H1 (cell line): ENCODE data around the gene SLC22A3. TPM values are rescaled to one million over a fixed set of nuclear protein-coding genes. Genes with fewer than 3 reads are reported as not detected.
A peak's percentile ranks its signal among the peaks of the same experiment; 100 is the strongest.

Experiments
- CTCF ChIA-PET: fragments of 300-600 bp; sonication (Branson Sonifier 250); formaldehyde crosslinking; loops from one replicate; lab custom pipeline; 2021; ENCODE audit not compliant: partially characterized antibody; lab: Charles Lee
- POLR2A ChIA-PET: fragments of 300-600 bp; sonication (Branson Sonifier 250); formaldehyde crosslinking; loops from one replicate; lab custom pipeline; 2021; ENCODE audit warnings: inconsistent platforms; ENCODE audit not compliant: partially characterized antibody; lab: Charles Lee
- DNase-seq, 2 experiments: peaks; one replicate each; pipeline versions ENCODE4 v3.0.0 to v3.0.0-alpha.2; 2010 to 2022; ENCODE audit warnings: low spot score in 2 of 2, low read depth in 1 of 2, mixed read lengths in 1 of 2
- FAIRE-seq: peaks from 2 replicates; lab custom pipeline; 2011; peaks lifted over from hg19 to GRCh38; lab: Jason Lieb, UNC
- H2AFZ ChIP-seq: 2 replicates; pipeline ENCODE4 v1.8.1; 2012; ENCODE audit warnings: low read length, inconsistent platforms
- H2AK5ac ChIP-seq: 2 replicates; pipeline ENCODE4 v1.6.1; 2013; ENCODE audit warnings: low read depth, low read length
- H2BK120ac ChIP-seq: replicated peaks from 2 replicates; pipeline ENCODE3; 2013; ENCODE audit warnings: low read depth, low read length, inconsistent platforms
- H2BK12ac ChIP-seq: 2 replicates; pipeline ENCODE4 v1.6.1; 2013; ENCODE audit warnings: low read depth, low read length
- H2BK15ac ChIP-seq: 2 replicates; pipeline ENCODE4 v1.6.1; 2013; ENCODE audit warnings: low read length
- H2BK20ac ChIP-seq: 2 replicates; pipeline ENCODE4 v1.6.1; 2013; ENCODE audit warnings: low read length
- H2BK5ac ChIP-seq: 2 replicates; pipeline ENCODE4 v1.6.1; 2013; ENCODE audit warnings: low read depth, low read length
- H3K14ac ChIP-seq: 2 replicates; pipeline ENCODE4 v1.6.1; 2013; ENCODE audit warnings: inconsistent platforms; ENCODE audit not compliant: insufficient read length
- H3K18ac ChIP-seq: 2 replicates; pipeline ENCODE4 v1.6.1; 2013; ENCODE audit warnings: low read length; ENCODE audit errors: extremely low read depth
- H3K23ac ChIP-seq: 2 replicates; pipeline ENCODE4 v1.6.1; 2013; ENCODE audit warnings: inconsistent platforms; ENCODE audit not compliant: insufficient read length
- H3K23me2 ChIP-seq: 2 replicates; pipeline ENCODE4 v1.6.1; 2013; ENCODE audit warnings: low read depth, low read length
- H3K27ac ChIP-seq: 2 replicates; pipeline ENCODE4 v1.6.1; 2011; ENCODE audit warnings: low read depth, low read length, inconsistent platforms
- H3K27me3 ChIP-seq, 4 experiments: replicated peaks in 1 of 4; 1 replicate in 1 of 4; 2 replicates in 3 of 4; pipeline versions ENCODE4 v1.6.1 to v1.8.1; 2011 to 2013; ENCODE audit warnings: low read length in 3 of 4, mild to moderate bottlenecking in 3 of 4, inconsistent platforms in 2 of 4, mixed read lengths in 2 of 4, moderate library complexity in 1 of 4; ENCODE audit not compliant: control insufficient read depth in 3 of 4, insufficient read depth in 3 of 4; ENCODE audit errors: extremely low read depth in 1 of 4
- H3K36me3 ChIP-seq, 4 experiments: 2 replicates each; pipeline versions ENCODE4 v1.6.1 to v1.8.1; 2011 to 2013; ENCODE audit warnings: mild to moderate bottlenecking in 4 of 4, low read length in 3 of 4, moderate library complexity in 2 of 4, control low read depth in 1 of 4, inconsistent platforms in 1 of 4; ENCODE audit not compliant: insufficient read depth in 4 of 4, control insufficient read depth in 2 of 4
- H3K4ac ChIP-seq: replicated peaks from 2 replicates; pipeline ENCODE3; 2013; ENCODE audit warnings: low read length, low read depth, mixed read lengths, inconsistent platforms; ENCODE audit not compliant: insufficient read length
- H3K4me1 ChIP-seq, 4 experiments: replicated peaks in 1 of 4; 1 replicate in 1 of 4; 2 replicates in 3 of 4; pipeline versions ENCODE4 v1.6.1 to v1.8.1; 2011 to 2013; ENCODE audit warnings: low read length in 3 of 4, inconsistent platforms in 2 of 4, mixed read lengths in 1 of 4; ENCODE audit not compliant: insufficient read depth in 4 of 4, control insufficient read depth in 3 of 4
- H3K4me2 ChIP-seq, 2 experiments: 2 replicates each; pipeline versions ENCODE4 v1.6.1 to v1.8.1; 2011 to 2013; ENCODE audit warnings: low read depth in 2 of 2, low read length in 2 of 2, control low read depth in 1 of 2, inconsistent platforms in 1 of 2, mild to moderate bottlenecking in 1 of 2; ENCODE audit not compliant: insufficient read depth in 1 of 2
- H3K4me3 ChIP-seq, 4 experiments: fragments of 200-600, 300-600 bp in 1 of 4; sonication (generic), shearing (Covaris generic), sonication (Bioruptor Twin) in 1 of 4; 2 replicates each; pipeline versions ENCODE4 v1.5.1 to v1.8.1; 2011 to 2016; ENCODE audit warnings: low read length in 4 of 4, low read depth in 3 of 4, control low read depth in 2 of 4, inconsistent platforms in 2 of 4, mild to moderate bottlenecking in 2 of 4, mixed read lengths in 1 of 4, moderate library complexity in 1 of 4; ENCODE audit not compliant: insufficient read depth in 2 of 4; ENCODE audit errors: extremely low read depth in 1 of 4
- H3K56ac ChIP-seq: replicated peaks from 2 replicates; pipeline ENCODE3; 2013; ENCODE audit warnings: low read depth, mild to moderate bottlenecking, mixed read lengths, low read length, inconsistent platforms; ENCODE audit not compliant: insufficient read length
- H3K79me1 ChIP-seq: 2 replicates; pipeline ENCODE4 v1.6.1; 2013; ENCODE audit warnings: low read depth, low read length, control low read depth
- H3K79me2 ChIP-seq, 2 experiments: 2 replicates each; pipeline versions ENCODE4 v1.6.1 to v1.8.1; 2012 to 2013; ENCODE audit warnings: low read length in 2 of 2, mild to moderate bottlenecking in 2 of 2, inconsistent platforms in 1 of 2; ENCODE audit not compliant: insufficient read depth in 2 of 2, control insufficient read depth in 1 of 2
- H3K9ac ChIP-seq, 4 experiments: replicated peaks in 1 of 4; 1 replicate in 1 of 4; 2 replicates in 3 of 4; pipeline versions ENCODE4 v1.6.1 to v1.8.1; 2011 to 2013; ENCODE audit warnings: low read depth in 3 of 4, low read length in 3 of 4, control low read depth in 2 of 4, mild to moderate bottlenecking in 2 of 4, moderate library complexity in 2 of 4, inconsistent platforms in 1 of 4; ENCODE audit errors: extremely low read depth in 1 of 4
- H3K9me3 ChIP-seq, 2 experiments: 2 replicates each; pipeline versions ENCODE4 v1.6.1 to v1.8.1; 2012 to 2013; ENCODE audit warnings: mild to moderate bottlenecking in 2 of 2, moderate library complexity in 2 of 2, control low read depth in 1 of 2, inconsistent platforms in 1 of 2, low read depth in 1 of 2, low read length in 1 of 2, mixed read lengths in 1 of 2; ENCODE audit not compliant: insufficient read depth in 2 of 2
- H4K20me1 ChIP-seq, 2 experiments: replicated peaks in 1 of 2; 2 replicates each; pipeline versions ENCODE3 to v1.8.1; 2011 to 2013; ENCODE audit warnings: inconsistent platforms in 2 of 2, low read length in 2 of 2, mild to moderate bottlenecking in 1 of 2; ENCODE audit not compliant: insufficient read depth in 2 of 2, control insufficient read depth in 1 of 2
- H4K5ac ChIP-seq: 2 replicates; pipeline ENCODE4 v1.6.1; 2013; ENCODE audit warnings: low read length, low read depth, mixed read lengths, inconsistent platforms; ENCODE audit not compliant: insufficient read length
- H4K8ac ChIP-seq: 2 replicates; pipeline ENCODE4 v1.8.0; 2013; ENCODE audit warnings: mild to moderate bottlenecking, moderate library complexity, low read length, inconsistent platforms; ENCODE audit not compliant: insufficient read depth; ENCODE audit errors: extremely low read depth
- H4K91ac ChIP-seq: replicated peaks from 2 replicates; pipeline ENCODE3; 2013; ENCODE audit warnings: low read length, mixed read lengths, inconsistent platforms; ENCODE audit not compliant: insufficient read length
- BRCA1 ChIP-seq: IDR thresholded peaks from 2 replicates; pipeline ENCODE4 v1.6.1; 2012; ENCODE audit warnings: low read depth, low read length, improper control_type of control experiment
- WGBS, 2 experiments: shearing (Covaris generic) in 1 of 2; methylation state at CpG; one replicate each; pipeline versions ENCODE4 v1.1.6 to v1.1.7; 2013 to 2015; ENCODE audit warnings: low lambda C conversion rate in 2 of 2, mixed read lengths in 2 of 2, inconsistent platforms in 1 of 2, low coverage in 1 of 2, missing lambda C conversion rate in 1 of 2; ENCODE audit not compliant: insufficient replicate concordance in 2 of 2, insufficient coverage in 1 of 2, insufficient read length in 1 of 2; ENCODE audit errors: extremely low coverage in 1 of 2, missing lambda C conversion rate in 1 of 2; 5-methylcytosine and 5-hydroxymethylcytosine counted together
- polyA plus RNA-seq, 7 experiments: library from polyadenylated mRNA; depleted of rRNA in 3 of 7; stranded (reverse) in 5 of 7; unstranded in 2 of 7; fragments of >200 nt in 5 of 7; fragments of 200-250 nt in 2 of 7; gene quantifications; 1 replicate in 5 of 7; 2 replicates in 1 of 7; 4 replicates in 1 of 7; pipeline versions ENCODE4 v1.2.1 to v1.2.3, GENCODE V29; 2011 to 2013; ENCODE audit warnings: missing spikeins in 2 of 7, mixed read lengths in 2 of 7
- total RNA-seq: library from RNA; stranded (reverse); fragmentation: NEBNext Ultra II Directional; extraction: Animal tissue kit (Norgen Biotek cat#: 25700); gene quantifications from 2 replicates; pipeline ENCODE4 v1.2.1, GENCODE V29; 2021

SLC22A3 gene
- total and polyA plus RNA-seq, 2 of the 8 experiments (the other 6 are each of a cell fraction or from before 2014, with no cell fraction given), result 1.0 to 2.9 TPM

- CTCF ChIA-PET, result no interaction called here
- Histone ChIP-seq H3K23ac (no peak overlapping the region), H3K27ac (no peak overlapping the region), H4K5ac (no peak overlapping the region), H2AK5ac (no peak overlapping the region), H3K9ac (no peak overlapping the region), H3K79me1 (no peaks in the 10 kb centered on the region), H2BK20ac (no peak overlapping the region; the same call in 1 of the 2 replicates), H3K4me2 (no peak overlapping the region), H2AFZ (no peak overlapping the region), H3K23me2 (peaks cover 5% of the 10 kb centered on the region; the same call in 1 of the 2 replicates), H4K8ac (no peak overlapping the region), H4K20me1 (no peaks in the 10 kb centered on the region), H2BK120ac (no peak overlapping the region), H3K4me1 (peaks cover 0 to 9% (median 4%) of the 10 kb centered on the region in 4 experiments; a peak in 4 of 7 replicates), H2BK5ac (no peak overlapping the region), H3K9me3 (peaks cover 0 to 7% of the 10 kb centered on the region in 2 experiments; a peak in 1 of 4 replicates), H3K4me3 (no peak overlapping the region), H3K56ac (no peak overlapping the region), H3K79me2 (no peaks in the 10 kb centered on the region), H2BK15ac (no peak overlapping the region), H3K36me3 (no peaks in the 10 kb centered on the region), H3K27me3 (no peaks in the 10 kb centered on the region), H4K91ac (peak overlapping the region; percentile 42), H3K18ac (no peak overlapping the region), H3K4ac (no peak overlapping the region), H3K14ac (no peak overlapping the region), H2BK12ac (no peak overlapping the region)
- TF ChIP-seq BRCA1, result no peak
- WGBS, 2 experiments, result 95% methylated on average over 11 of the region's 11 CpGs; no CpG with 5 or more reads in 1 of the 2 experiments
- POLR2A ChIA-PET, result no interaction called here
- no peak for DNase-seq
- no peak for FAIRE-seq
Observed at GRCh38 chr6:160299559-160299958, 48.6 kb upstream of the SLC22A3 start.
